PC-3 (cell line): ENCODE measurements around the gene UGT3A2.

Experiments
- EZH2 ChIP-seq: fragments of 300-600 bp; sonication (generic); IDR thresholded peaks from one replicate; pipeline ENCODE4 v1.6.1; 2017; ENCODE audit warnings: antibody characterized with exemption, mild to moderate bottlenecking, low read length; ENCODE audit not compliant: unreplicated experiment
- EZH2phosphoT487 ChIP-seq: fragments of 300-600 bp; sonication (generic); IDR thresholded peaks from 2 replicates; pipeline ENCODE4 v1.6.1; 2018; ENCODE audit warnings: mild to moderate bottlenecking, antibody characterized with exemption, low read length, borderline replicate concordance
- TF ChIP-seq, protein P1 (sequence below): fragments of 300-600 bp; sonication (generic); conservative IDR thresholded peaks from 2 replicates; pipeline ENCODE4 v1.5.1; 2017; ENCODE audit warnings: antibody characterized with exemption, low read depth, mild to moderate bottlenecking, low read length

DNA sequence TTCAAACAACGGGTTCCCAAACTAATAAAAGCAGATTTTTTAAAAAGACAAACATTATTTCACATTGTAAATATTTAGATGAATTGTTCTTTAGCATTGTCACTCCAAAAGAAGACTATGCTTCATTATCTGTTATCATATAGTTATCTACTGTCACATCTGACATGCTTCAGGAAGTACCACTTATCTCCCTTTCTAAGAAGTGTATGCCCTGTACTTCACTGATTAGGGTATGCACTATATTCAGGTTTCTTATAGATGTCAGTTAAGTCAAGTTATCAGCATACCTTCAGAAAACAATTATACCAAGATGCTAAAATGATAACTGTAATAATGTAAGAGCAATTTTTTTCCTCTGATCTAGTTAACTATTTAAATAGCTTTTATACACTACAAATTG, 44.6 kb upstream of the UGT3A2 start:
- TF ChIP-seq, protein P1, sequence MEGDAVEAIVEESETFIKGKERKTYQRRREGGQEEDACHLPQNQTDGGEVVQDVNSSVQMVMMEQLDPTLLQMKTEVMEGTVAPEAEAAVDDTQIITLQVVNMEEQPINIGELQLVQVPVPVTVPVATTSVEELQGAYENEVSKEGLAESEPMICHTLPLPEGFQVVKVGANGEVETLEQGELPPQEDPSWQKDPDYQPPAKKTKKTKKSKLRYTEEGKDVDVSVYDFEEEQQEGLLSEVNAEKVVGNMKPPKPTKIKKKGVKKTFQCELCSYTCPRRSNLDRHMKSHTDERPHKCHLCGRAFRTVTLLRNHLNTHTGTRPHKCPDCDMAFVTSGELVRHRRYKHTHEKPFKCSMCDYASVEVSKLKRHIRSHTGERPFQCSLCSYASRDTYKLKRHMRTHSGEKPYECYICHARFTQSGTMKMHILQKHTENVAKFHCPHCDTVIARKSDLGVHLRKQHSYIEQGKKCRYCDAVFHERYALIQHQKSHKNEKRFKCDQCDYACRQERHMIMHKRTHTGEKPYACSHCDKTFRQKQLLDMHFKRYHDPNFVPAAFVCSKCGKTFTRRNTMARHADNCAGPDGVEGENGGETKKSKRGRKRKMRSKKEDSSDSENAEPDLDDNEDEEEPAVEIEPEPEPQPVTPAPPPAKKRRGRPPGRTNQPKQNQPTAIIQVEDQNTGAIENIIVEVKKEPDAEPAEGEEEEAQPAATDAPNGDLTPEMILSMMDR: no peak
- TF ChIP-seq EZH2: no peak
- no peak for TF ChIP-seq EZH2phosphoT487
